Parathyroid adenoma (tissue), 2 donors: ENCODE results near the gene FAM20C.

Experiments used
- H2AFZ ChIP-seq: fragments of 300-600 bp; sonication (generic); one replicate; pipeline ENCODE4 v1.7.0; 2017; ENCODE audit warnings: antibody characterized with exemption, mild to moderate bottlenecking
- H3K27ac ChIP-seq: fragments of 300-600 bp; sonication (generic); one replicate; pipeline ENCODE4 v1.7.0; 2017
- H3K27me3 ChIP-seq: fragments of 300-600 bp; sonication (generic); one replicate; pipeline ENCODE4 v1.7.0; 2017; ENCODE audit warnings: low read length; ENCODE audit not compliant: control insufficient read depth, insufficient read depth
- H3K36me3 ChIP-seq: fragments of 300-600 bp; sonication (generic); one replicate; pipeline ENCODE4 v1.7.0; 2017; ENCODE audit warnings: low read length; ENCODE audit not compliant: control insufficient read depth, insufficient read depth
- H3K4me1 ChIP-seq: fragments of 300-600 bp; sonication (generic); one replicate; pipeline ENCODE4 v1.7.0; 2017; ENCODE audit warnings: control low read depth
- H3K4me2 ChIP-seq: fragments of 300-600 bp; sonication (generic); one replicate; pipeline ENCODE4 v1.7.0; 2017; ENCODE audit warnings: low read length
- H3K4me3 ChIP-seq: fragments of 300-600 bp; sonication (generic); one replicate; pipeline ENCODE4 v1.7.0; 2017; ENCODE audit warnings: low read depth, low read length
- H3K79me2 ChIP-seq: fragments of 300-600 bp; sonication (generic); one replicate; pipeline ENCODE4 v1.7.0; 2017; ENCODE audit warnings: control low read depth
- H3K9ac ChIP-seq: fragments of 300-600 bp; sonication (generic); one replicate; pipeline ENCODE4 v1.7.0; 2017; ENCODE audit warnings: mild to moderate bottlenecking
- H3K9me3 ChIP-seq: fragments of 300-600 bp; sonication (generic); one replicate; pipeline ENCODE4 v1.7.0; 2017; ENCODE audit warnings: low read length; ENCODE audit not compliant: control insufficient read depth
- TF ChIP-seq, protein P1 (sequence below): fragments of 300-600 bp; sonication (generic); IDR thresholded peaks from one replicate; pipeline ENCODE4 v1.7.0; 2017; ENCODE audit warnings: antibody characterized with exemption, mild to moderate bottlenecking
- donor health status: primary hyperparathyroidism.

The FAM20C gene

GRCh38 chr7:251446-252175, 59.2 kb downstream of the FAM20C start:
- H3K9me3 ChIP-seq = no peaks in the 10 kb centered on the region
- H2AFZ ChIP-seq = no peak overlapping the region
- no peaks in the 10 kb centered on the region for H3K79me2 ChIP-seq
- no peaks in the 10 kb centered on the region for H3K27me3 ChIP-seq
- H3K4me1 ChIP-seq = no peaks in the 10 kb centered on the region
- no peak overlapping the region for H3K4me2 ChIP-seq
- no peak overlapping the region for H3K9ac ChIP-seq
- H3K36me3 ChIP-seq = no peaks in the 10 kb centered on the region
- TF ChIP-seq, protein P1, sequence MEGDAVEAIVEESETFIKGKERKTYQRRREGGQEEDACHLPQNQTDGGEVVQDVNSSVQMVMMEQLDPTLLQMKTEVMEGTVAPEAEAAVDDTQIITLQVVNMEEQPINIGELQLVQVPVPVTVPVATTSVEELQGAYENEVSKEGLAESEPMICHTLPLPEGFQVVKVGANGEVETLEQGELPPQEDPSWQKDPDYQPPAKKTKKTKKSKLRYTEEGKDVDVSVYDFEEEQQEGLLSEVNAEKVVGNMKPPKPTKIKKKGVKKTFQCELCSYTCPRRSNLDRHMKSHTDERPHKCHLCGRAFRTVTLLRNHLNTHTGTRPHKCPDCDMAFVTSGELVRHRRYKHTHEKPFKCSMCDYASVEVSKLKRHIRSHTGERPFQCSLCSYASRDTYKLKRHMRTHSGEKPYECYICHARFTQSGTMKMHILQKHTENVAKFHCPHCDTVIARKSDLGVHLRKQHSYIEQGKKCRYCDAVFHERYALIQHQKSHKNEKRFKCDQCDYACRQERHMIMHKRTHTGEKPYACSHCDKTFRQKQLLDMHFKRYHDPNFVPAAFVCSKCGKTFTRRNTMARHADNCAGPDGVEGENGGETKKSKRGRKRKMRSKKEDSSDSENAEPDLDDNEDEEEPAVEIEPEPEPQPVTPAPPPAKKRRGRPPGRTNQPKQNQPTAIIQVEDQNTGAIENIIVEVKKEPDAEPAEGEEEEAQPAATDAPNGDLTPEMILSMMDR = no peak
- no peak overlapping the region for H3K4me3 ChIP-seq
- H3K27ac ChIP-seq = no peak overlapping the region

- Histone ChIP-seq H3K36me3 (no peaks in the 10 kb centered on the region), H3K4me1 (no peaks in the 10 kb centered on the region)
Observed at GRCh38 chr7:252216-252965, 60.0 kb downstream of the FAM20C start.

GRCh38 chr7:252981-253380, 60.6 kb downstream of the FAM20C start:
- Histone ChIP-seq H3K4me1 (no peaks in the 10 kb centered on the region), H3K4me3 (no peak overlapping the region), H3K4me2 (no peak overlapping the region), H2AFZ (no peak overlapping the region), H3K27ac (no peak overlapping the region), H3K9me3 (no peaks in the 10 kb centered on the region), H3K36me3 (no peaks in the 10 kb centered on the region), H3K9ac (no peak overlapping the region), H3K79me2 (no peaks in the 10 kb centered on the region), H3K27me3 (no peaks in the 10 kb centered on the region)
- TF ChIP-seq, protein P1 = no peak

More at GRCh38 chr7:252216-252965, 60.0 kb downstream of the FAM20C start:
- H3K27ac ChIP-seq = no peak overlapping the region
- H3K4me3 ChIP-seq = no peak overlapping the region
- H3K4me2 ChIP-seq = no peak overlapping the region
- no peak overlapping the region for H3K9ac ChIP-seq
- TF ChIP-seq, protein P1 = no peak
- H2AFZ ChIP-seq = no peak overlapping the region
- H3K27me3 ChIP-seq = no peaks in the 10 kb centered on the region
- H3K79me2 ChIP-seq = no peaks in the 10 kb centered on the region
- no peaks in the 10 kb centered on the region for H3K9me3 ChIP-seq

GRCh38 chr7:253581-254336, 61.4 kb downstream of the FAM20C start:
- Histone ChIP-seq H3K36me3 (no peaks in the 10 kb centered on the region), H3K4me1 (no peaks in the 10 kb centered on the region), H3K9me3 (no peaks in the 10 kb centered on the region), H3K27ac (no peak overlapping the region), H2AFZ (no peak overlapping the region), H3K9ac (no peak overlapping the region), H3K4me2 (no peak overlapping the region), H3K27me3 (no peaks in the 10 kb centered on the region), H3K4me3 (no peak overlapping the region), H3K79me2 (no peaks in the 10 kb centered on the region)
- TF ChIP-seq, protein P1 = no peak
